ENCODE results near the gene BCL3. TPM values are rescaled to one million over a fixed set of nuclear protein-coding genes. Genes with fewer than 3 reads are reported as not detected.

BCL3 gene
- total RNA-seq, 2 donors from 2014 or later, result 15.3 to 25.2 TPM

DNA sequence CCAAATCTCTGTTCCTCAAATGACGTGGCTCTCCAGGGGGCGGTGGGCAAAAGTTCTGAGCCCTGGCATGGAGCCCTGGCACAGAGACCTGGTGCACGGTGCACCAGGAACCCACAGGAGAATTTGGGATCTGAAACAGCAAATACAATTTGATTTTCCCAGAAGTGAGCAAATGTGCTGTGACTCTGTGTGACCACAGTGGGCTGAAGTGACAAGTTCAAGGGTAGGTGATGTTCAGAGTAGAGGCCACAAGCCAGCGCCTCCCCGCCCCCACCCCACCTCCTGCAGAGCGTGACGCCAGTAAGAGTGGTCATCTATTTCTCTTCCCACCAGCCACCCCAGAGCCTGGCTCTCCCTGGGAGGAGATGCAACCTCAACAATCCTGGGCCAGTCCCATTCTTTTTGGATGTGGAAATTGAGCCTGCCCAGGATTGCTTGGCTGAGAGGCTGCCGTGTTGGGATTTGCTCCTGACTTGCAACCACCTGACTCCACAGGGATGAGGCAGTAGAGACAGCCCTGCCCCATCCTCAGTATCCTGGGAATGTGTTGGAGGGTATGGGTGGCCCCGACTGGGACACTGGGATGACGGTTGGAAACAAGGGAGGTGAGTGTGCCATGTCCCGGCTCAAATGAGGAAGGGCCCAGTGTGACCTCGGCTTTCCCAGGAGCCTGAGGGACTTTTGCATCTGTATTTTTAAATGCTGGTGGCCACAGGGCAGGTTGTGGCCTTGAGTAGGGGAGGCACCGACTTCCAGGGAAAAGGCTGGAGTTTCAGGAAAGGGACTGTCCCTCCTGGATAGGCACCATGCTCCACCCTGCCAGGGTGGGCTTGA lies 11.1 kb upstream of the BCL3 start:
- Histone ChIP-seq H3K9me3 (no peaks in the 10 kb centered on the region), H3K36me3 (no peaks in the 10 kb centered on the region), H3K4me1 (peaks cover 3 to 23% of the 10 kb centered on the region in 2 donors), H3K4me3 (no peak overlapping the region), H3K27ac (no peak overlapping the region), H3K27me3 (no peaks in the 10 kb centered on the region)
- TF ChIP-seq, protein P1, sequence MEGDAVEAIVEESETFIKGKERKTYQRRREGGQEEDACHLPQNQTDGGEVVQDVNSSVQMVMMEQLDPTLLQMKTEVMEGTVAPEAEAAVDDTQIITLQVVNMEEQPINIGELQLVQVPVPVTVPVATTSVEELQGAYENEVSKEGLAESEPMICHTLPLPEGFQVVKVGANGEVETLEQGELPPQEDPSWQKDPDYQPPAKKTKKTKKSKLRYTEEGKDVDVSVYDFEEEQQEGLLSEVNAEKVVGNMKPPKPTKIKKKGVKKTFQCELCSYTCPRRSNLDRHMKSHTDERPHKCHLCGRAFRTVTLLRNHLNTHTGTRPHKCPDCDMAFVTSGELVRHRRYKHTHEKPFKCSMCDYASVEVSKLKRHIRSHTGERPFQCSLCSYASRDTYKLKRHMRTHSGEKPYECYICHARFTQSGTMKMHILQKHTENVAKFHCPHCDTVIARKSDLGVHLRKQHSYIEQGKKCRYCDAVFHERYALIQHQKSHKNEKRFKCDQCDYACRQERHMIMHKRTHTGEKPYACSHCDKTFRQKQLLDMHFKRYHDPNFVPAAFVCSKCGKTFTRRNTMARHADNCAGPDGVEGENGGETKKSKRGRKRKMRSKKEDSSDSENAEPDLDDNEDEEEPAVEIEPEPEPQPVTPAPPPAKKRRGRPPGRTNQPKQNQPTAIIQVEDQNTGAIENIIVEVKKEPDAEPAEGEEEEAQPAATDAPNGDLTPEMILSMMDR (IDR thresholded peaks at IDR 0.05), result no peak
- DNase-seq (ENCODE audit: low spot score), result no peak

DNA sequence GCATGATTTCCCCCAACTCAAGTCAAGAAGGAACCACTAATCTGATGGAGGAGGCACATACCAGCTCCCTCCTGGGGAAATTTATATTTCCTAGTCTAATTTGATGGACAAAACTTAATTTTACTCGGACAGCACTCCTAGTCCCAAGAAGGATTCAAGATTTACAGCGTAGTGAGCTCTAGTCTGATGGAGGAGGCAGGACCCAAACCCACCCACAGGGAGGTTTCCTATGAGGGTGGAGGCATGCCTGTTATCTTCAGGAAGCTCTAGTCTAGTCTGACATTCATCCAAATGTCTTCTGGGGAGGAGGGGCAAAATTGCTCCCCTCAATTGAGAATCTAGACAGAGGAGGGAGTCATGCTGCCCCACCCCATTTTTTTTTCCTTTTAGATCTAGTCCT lies 10.4 kb upstream of the BCL3 start:
- Histone ChIP-seq H3K4me1 (peaks cover 3 to 30% of the 10 kb centered on the region in 2 donors), H3K4me3 (no peak overlapping the region), H3K27ac (no peak overlapping the region), H3K9me3 (no peaks in the 10 kb centered on the region), H3K27me3 (no peaks in the 10 kb centered on the region), H3K36me3 (no peaks in the 10 kb centered on the region)
- TF ChIP-seq, protein P1 (IDR thresholded peaks at IDR 0.05), result no peak
- no peak for DNase-seq (ENCODE audit: low spot score)

DNA sequence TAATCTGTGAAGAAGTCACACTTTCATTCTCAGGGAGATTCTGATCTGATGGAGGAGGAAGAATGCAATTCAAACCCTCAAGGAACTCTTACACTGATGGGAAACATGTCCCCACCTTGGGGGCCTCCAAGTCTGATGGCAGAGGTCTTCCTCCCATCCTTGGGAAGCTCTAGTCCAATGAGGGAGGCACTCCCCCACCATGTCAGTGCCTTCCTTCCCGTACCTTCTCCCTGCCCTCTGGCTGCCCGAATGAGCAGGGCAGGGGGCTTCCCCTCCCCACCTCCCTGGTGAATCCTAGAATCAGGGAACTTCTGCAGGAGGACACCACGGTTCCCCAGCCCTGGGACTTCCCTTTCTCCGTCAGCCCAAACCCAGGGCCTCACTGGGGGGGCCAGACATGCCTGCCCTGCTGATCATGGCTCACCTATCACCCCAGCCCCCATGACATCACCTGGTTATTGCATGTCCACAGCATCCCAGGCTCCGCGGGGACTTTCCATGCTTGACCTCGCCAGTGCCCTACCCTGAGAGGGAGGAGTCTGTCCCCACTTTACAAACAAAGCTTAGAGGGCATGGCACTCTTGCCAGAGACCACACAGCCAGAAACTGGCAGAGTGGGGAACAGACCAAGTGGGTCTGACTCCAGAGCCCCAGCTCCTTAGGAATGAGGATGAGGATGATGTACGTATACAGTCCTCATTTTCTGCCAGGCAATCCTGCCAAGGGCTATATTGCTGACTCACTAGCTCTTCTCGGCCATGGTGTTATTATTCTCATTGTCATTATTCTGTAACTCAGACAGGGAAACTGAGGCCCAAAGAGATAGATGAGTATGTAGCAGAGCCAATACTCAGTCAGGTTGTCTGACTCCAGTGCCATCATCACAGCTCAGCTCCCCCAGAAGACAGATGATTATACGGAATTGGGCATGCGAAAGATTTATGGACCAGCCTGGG lies 9.6 kb upstream of the BCL3 start:
- no peak overlapping the region for H3K4me3 ChIP-seq
- DNase-seq (ENCODE audit: low spot score), result no peak
- TF ChIP-seq, protein P1 (IDR thresholded peaks at IDR 0.05), result no peak
- no peaks in the 10 kb centered on the region for H3K9me3 ChIP-seq
- H3K4me1 ChIP-seq, result peaks cover 3 to 37% of the 10 kb centered on the region in 2 donors
- H3K36me3 ChIP-seq, result no peaks in the 10 kb centered on the region
- H3K27me3 ChIP-seq, result no peaks in the 10 kb centered on the region
- no peak overlapping the region for H3K27ac ChIP-seq

DNA sequence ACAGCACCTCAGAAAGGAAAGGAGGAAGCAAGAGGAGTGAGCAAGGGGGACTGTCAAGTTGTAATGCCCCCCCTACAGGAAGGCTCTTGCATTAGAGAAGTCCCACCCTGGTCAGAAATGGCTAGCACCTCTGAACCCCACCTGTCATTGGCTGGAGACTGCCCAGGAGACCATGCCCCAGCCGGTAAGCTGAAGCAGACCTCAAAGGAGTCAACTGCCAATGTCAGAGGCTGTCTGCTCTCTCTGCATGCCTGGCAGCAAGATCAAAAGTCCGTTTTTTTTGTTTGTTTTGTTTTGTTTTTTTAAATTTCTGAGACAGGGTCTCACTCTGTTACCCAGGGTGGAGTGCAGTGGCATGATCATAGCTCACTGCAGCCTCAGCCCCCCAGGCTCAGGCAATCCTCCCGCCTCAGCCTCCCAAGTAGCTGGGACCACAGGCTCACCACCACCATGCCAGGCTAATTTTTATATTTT lies 8.1 kb upstream of the BCL3 start:
- H3K27ac ChIP-seq, result peak overlapping the region; percentile 92 to 94
- no peaks in the 10 kb centered on the region for H3K36me3 ChIP-seq
- TF ChIP-seq, protein P1 (IDR thresholded peaks at IDR 0.05), result no peak
- H3K4me1 ChIP-seq, result peaks cover 3 to 51% of the 10 kb centered on the region in 2 donors
- no peak overlapping the region for H3K4me3 ChIP-seq
- H3K9me3 ChIP-seq, result no peaks in the 10 kb centered on the region
- DNase-seq (ENCODE audit: low spot score), result no peak
- H3K27me3 ChIP-seq, result no peaks in the 10 kb centered on the region

DNA sequence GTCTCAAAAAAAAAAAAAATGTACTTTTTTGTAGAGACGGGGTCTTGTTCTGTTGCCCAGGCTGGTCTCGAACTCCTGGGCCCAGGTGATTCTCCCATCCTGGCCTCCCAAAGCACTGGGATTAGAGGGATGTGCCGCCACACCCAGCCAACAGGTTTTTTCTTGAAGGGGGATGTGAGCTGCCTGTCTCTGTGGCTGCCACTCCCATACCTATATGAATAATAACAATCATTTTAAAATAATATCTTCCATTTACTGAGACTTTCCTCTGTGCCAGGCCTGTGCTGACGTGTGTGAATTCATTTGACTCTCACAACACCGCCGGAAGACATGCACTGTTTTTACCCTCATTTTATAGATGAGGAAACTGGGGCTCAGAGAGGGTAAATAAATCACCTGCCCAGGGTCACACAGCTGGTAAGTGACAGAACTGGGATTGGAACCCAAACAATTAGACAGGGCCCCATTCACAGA lies 7.2 kb upstream of the BCL3 start:
- TF ChIP-seq, protein P1 (IDR thresholded peaks at IDR 0.05), result no peak
- Histone ChIP-seq H3K9me3 (no peaks in the 10 kb centered on the region), H3K4me1 (peaks cover 3 to 58% of the 10 kb centered on the region in 2 donors), H3K36me3 (no peaks in the 10 kb centered on the region), H3K27ac (peak overlapping the region; percentile 92 to 94), H3K4me3 (no peak overlapping the region), H3K27me3 (no peaks in the 10 kb centered on the region)
- no peak for DNase-seq (ENCODE audit: low spot score)

All from right atrium auricular region (tissue), 2 donors.